Hepatocyte (in vitro differentiated cells): ENCODE measurements around the gene SLC22A13. TPM values are rescaled to one million over a fixed set of nuclear protein-coding genes. Genes with fewer than 3 reads are reported as not detected.

Experiments
- DNase-seq: peaks from one replicate; pipeline ENCODE4 v3.0.0-alpha.2; 2016; ENCODE audit warnings: low spot score
- H2AFZ ChIP-seq: fragments of 200-600 bp; sonication (generic); 2 replicates; pipeline ENCODE4 v1.6.0; 2016; ENCODE audit warnings: antibody characterized with exemption, mild to moderate bottlenecking
- H3K27ac ChIP-seq: fragments of 200-600 bp; sonication (generic); 2 replicates; pipeline ENCODE4 v1.5.1; 2016; ENCODE audit warnings: mild to moderate bottlenecking
- H3K27me3 ChIP-seq: fragments of 200-600 bp; sonication (generic); 2 replicates; pipeline ENCODE4 v1.6.1; 2016
- H3K36me3 ChIP-seq: fragments of 200-600 bp; sonication (generic); replicated peaks from 2 replicates; pipeline ENCODE4 v1.5.1; 2016; ENCODE audit warnings: low read depth; ENCODE audit not compliant: insufficient read depth
- H3K4me1 ChIP-seq: fragments of 200-600 bp; sonication (generic); 2 replicates; pipeline ENCODE4 v1.5.1; 2016; ENCODE audit warnings: mild to moderate bottlenecking, moderate library complexity; ENCODE audit not compliant: insufficient read depth
- H3K4me2 ChIP-seq: fragments of 200-600 bp; sonication (generic); 2 replicates; pipeline ENCODE4 v1.6.0; 2016
- H3K4me3 ChIP-seq: fragments of 200-600 bp; sonication (generic); 2 replicates; pipeline ENCODE4 v1.5.1; 2016; ENCODE audit warnings: mild to moderate bottlenecking
- H3K79me2 ChIP-seq: fragments of 200-600 bp; sonication (generic); 2 replicates; pipeline ENCODE4 v1.6.0; 2017; ENCODE audit warnings: mild to moderate bottlenecking
- H3K9me2 ChIP-seq: fragments of 200-600 bp; sonication (generic); replicated peaks from 2 replicates; pipeline ENCODE4 v1.6.0; 2017; ENCODE audit warnings: mild to moderate bottlenecking; ENCODE audit not compliant: insufficient read depth
- H3K9me3 ChIP-seq: fragments of 200-600 bp; sonication (generic); 2 replicates; pipeline ENCODE4 v1.5.1; 2016; ENCODE audit warnings: low read depth, mild to moderate bottlenecking
- H4K20me1 ChIP-seq: fragments of 200-600 bp; sonication (generic); 2 replicates; pipeline ENCODE4 v1.6.0; 2016; ENCODE audit warnings: mild to moderate bottlenecking; ENCODE audit not compliant: insufficient read depth, poor library complexity, severe bottlenecking
- CTCF ChIP-seq: fragments of 200-600 bp; sonication (generic); IDR thresholded peaks from 2 replicates; pipeline ENCODE4 v1.5.1; 2016; ENCODE audit warnings: antibody characterized with exemption, mild to moderate bottlenecking; ENCODE audit not compliant: poor library complexity
- EZH2 ChIP-seq: fragments of 200-600 bp; sonication (generic); IDR thresholded peaks from 2 replicates; pipeline ENCODE4 v1.6.1; 2016; ENCODE audit warnings: antibody characterized with exemption, mild to moderate bottlenecking, borderline replicate concordance
- EZH2phosphoT487 ChIP-seq: fragments of 200-600 bp; sonication (generic); IDR thresholded peaks from one replicate; pipeline ENCODE4 v1.6.1; 2018; ENCODE audit warnings: antibody characterized with exemption, mild to moderate bottlenecking, low read depth, moderate library complexity; ENCODE audit not compliant: unreplicated experiment, severe bottlenecking
- WGBS: methylation state at CpG from one replicate; pipeline ENCODE4 v1.1.6; 2016; ENCODE audit warnings: low lambda C conversion rate; ENCODE audit errors: missing lambda C conversion rate; 5-methylcytosine and 5-hydroxymethylcytosine counted together
- polyA plus RNA-seq: library from polyadenylated mRNA; unstranded; fragments of >200 nt; fragmentation: Nextera tagmentation; extraction: Ambion mirVana; gene quantifications from 2 replicates; pipeline ENCODE4 v1.2.1, GENCODE V29; 2016
- total RNA-seq: library from RNA; depleted of rRNA; stranded (reverse); fragments of >200 nt; gene quantifications from 2 replicates; pipeline ENCODE4 v1.2.3, GENCODE V29; 2014

Gene SLC22A13
- total and polyA plus RNA-seq, 2 experiments from 2014 or later, result 0.77 TPM; not detected in 1

DNA sequence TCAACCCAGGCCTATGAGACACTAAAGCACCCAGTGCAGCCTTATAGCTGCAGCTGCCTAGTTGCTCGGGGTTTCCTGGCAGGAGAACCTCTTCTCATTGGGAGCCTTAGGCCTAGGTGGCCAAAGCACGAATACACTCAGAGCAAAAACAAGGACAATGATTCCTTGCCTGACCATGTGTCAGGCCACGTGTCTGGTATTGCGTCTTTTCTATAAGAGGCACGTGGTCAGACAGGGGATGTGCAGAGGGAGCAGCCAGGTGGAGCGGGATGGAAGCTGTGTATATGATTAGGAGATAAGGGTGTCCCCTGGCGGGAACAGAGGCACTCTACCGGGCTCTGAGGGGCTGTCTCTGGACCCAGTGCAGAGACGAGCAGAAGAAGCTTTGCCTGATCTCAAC lies 42.8 kb downstream of the SLC22A13 start:
- Histone ChIP-seq H2AFZ (no peak overlapping the region), H3K27me3 (no peaks in the 10 kb centered on the region), H4K20me1 (no peaks in the 10 kb centered on the region), H3K27ac (no peak overlapping the region), H3K9me2 (no peaks in the 10 kb centered on the region), H3K79me2 (no peaks in the 10 kb centered on the region), H3K4me2 (no peak overlapping the region), H3K4me1 (no peaks in the 10 kb centered on the region), H3K36me3 (no peaks in the 10 kb centered on the region), H3K9me3 (no peaks in the 10 kb centered on the region), H3K4me3 (no peak overlapping the region)
- 89% methylated on average over 9 of the region's 9 CpGs for WGBS
- no peak for DNase-seq
- TF ChIP-seq EZH2phosphoT487 (no peak), EZH2 (no peak)

- Histone ChIP-seq H3K27ac (no peak overlapping the region), H3K27me3 (no peaks in the 10 kb centered on the region), H3K4me3 (no peak overlapping the region), H2AFZ (no peak overlapping the region), H3K36me3 (no peaks in the 10 kb centered on the region), H3K4me2 (no peak overlapping the region), H3K9me3 (no peaks in the 10 kb centered on the region), H3K79me2 (no peaks in the 10 kb centered on the region), H3K4me1 (no peaks in the 10 kb centered on the region), H4K20me1 (no peaks in the 10 kb centered on the region), H3K9me2 (no peaks in the 10 kb centered on the region)
- DNase-seq, result no peak
- 100% methylated on average over 1 of the region's 1 CpG for WGBS
- TF ChIP-seq CTCF, result no peak
- TF ChIP-seq EZH2, result no peak
- TF ChIP-seq EZH2phosphoT487, result no peak
Observed at GRCh38 chr3:38311476-38311875, 45.9 kb downstream of the SLC22A13 start.

DNA sequence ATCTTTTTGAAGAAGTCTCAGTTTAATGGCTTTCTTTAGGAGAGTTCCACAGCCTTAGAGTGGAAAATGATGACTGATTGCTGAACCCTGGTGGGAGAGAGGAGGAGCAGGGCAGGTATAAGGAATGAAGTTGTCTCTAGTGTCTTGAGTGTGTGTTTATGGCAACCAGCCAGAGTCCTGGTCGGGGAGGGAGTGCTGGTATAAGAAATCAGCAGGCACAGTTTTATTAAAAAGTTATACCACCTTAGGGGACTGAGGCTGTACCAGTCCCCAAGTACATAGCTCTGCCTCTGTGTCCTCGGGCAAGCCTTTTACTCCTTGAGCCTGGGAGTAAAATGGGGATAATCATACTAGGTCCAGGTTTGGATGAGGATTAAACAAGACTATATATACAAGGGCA lies 46.3 kb downstream of the SLC22A13 start:
- Histone ChIP-seq H2AFZ (no peak overlapping the region), H3K79me2 (no peaks in the 10 kb centered on the region), H3K27me3 (no peaks in the 10 kb centered on the region), H4K20me1 (no peaks in the 10 kb centered on the region), H3K36me3 (no peaks in the 10 kb centered on the region), H3K9me2 (no peaks in the 10 kb centered on the region), H3K27ac (no peak overlapping the region), H3K4me2 (no peak overlapping the region), H3K9me3 (no peaks in the 10 kb centered on the region), H3K4me3 (no peak overlapping the region), H3K4me1 (no peaks in the 10 kb centered on the region)
- no peak for TF ChIP-seq CTCF
- TF ChIP-seq EZH2phosphoT487, result no peak
- no peak for TF ChIP-seq EZH2
- DNase-seq, result no peak
- WGBS, result 77% methylated on average over 2 of the region's 2 CpGs

DNA sequence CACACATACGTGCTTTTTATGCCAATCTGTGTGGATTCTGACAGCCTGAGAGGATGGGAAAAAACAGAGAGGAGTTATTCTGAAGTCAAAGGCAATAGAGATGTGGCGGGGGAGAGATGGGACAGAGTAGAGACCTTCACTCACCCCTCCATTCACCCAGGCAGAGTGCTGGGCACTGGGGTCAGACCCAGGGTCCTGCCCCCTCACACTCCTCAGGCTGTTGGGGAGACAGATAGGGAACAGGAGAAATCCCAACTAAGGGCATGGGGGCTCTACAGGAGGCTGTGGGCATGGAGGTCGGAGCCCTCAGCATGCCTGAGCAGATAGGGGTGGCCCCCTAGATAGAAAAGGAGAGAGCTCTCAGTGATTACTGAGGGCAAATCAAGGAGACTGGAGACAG lies 46.7 kb downstream of the SLC22A13 start:
- Histone ChIP-seq H3K79me2 (no peaks in the 10 kb centered on the region), H3K27me3 (no peaks in the 10 kb centered on the region)
- 96% methylated on average over 3 of the region's 3 CpGs for WGBS

More for the DNA sequence above, 46.7 kb downstream of the SLC22A13 start:
- no peaks in the 10 kb centered on the region for H3K36me3 ChIP-seq
- no peaks in the 10 kb centered on the region for H4K20me1 ChIP-seq
- H3K4me3 ChIP-seq, result no peak overlapping the region
- H3K4me2 ChIP-seq, result no peak overlapping the region
- no peak overlapping the region for H3K27ac ChIP-seq
- H2AFZ ChIP-seq, result no peak overlapping the region
- H3K4me1 ChIP-seq, result no peaks in the 10 kb centered on the region
- DNase-seq, result no peak
- H3K9me3 ChIP-seq, result no peaks in the 10 kb centered on the region
- no peaks in the 10 kb centered on the region for H3K9me2 ChIP-seq
- TF ChIP-seq EZH2, result no peak
- no peak for TF ChIP-seq EZH2phosphoT487
- TF ChIP-seq CTCF, result no peak
